ENCODE measurements around the gene SEMA3F. TPM values are rescaled to one million over a fixed set of nuclear protein-coding genes. Genes with fewer than 3 reads are reported as not detected.

Gene SEMA3F
- total RNA-seq, 1 donor from 2014 or later: 0.22 TPM

- intact Hi-C loops (cut with micrococcal nuclease): loop anchor here (5.0 kb wide), 1 partner anchor 372 kb away; the partner anchor contains the start of gene TRAIP
Measured at GRCh38 chr3:50229490-50229889, 74.4 kb downstream of the SEMA3F start.

DNA sequence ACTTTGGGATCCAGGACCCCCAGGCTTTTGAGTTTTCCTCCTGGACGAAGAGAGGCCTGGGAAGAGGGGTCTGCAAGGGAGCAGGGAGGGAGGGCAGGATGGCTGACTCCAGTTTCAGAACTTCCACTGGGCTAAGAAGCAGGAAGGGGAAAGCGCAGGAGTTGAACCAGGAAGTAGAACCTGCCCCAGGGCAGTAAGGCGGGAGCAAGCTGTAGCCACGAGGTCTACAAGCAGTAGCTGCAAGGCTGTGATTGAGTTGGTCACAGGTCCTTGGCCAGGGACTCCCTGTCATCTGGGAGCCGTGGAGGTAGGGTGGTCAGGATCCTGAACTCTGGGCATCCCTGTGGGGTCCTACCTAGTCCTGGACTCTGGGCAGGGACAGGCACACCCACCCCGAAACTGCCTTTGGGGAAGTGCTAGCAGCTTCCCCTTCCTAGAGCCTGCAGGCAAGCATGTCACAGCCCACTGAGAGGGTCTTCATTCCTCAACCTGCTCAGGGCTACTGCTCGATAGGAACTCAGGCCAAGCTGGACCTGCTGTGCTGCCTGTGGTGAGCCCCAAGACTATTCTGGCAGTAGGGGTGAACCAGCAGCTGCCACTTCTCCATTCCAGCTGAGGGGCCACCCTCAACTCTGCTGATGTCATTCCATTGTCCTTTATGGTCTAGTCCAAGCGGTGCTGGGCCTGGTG lies 75.1 kb downstream of the SEMA3F start:
- intact Hi-C loops (cut with micrococcal nuclease): loop anchor here (10.0 kb wide), 1 partner anchor 1155 kb away; the partner anchor contains the start of gene MANF

GRCh38 chr3:50230794-50231125 lies 75.6 kb downstream of the SEMA3F start:
- intact Hi-C loops (cut with micrococcal nuclease): loop anchor here (10.0 kb wide), 1 partner anchor 1154 kb away; the partner anchor contains the start of gene MANF

DNA sequence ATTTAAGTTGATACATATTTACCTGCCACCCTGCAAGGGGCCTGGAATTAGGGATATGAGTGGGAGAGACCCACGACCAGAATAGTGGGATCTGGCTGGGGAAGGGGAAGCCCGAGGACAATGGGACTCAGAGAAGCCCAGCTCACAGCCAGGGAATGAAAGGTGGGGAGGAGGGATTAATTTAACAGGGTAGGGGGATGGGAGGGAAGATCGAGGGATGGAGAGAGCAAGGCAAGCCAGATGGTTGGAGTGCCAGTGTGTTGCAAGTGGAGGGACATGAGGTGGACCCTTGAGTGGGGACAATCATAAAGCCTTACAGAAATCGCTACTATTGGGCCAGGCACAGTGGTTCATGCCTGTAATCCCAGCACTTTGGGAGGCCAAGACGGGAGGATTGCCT lies 76.5 kb downstream of the SEMA3F start:
- intact Hi-C loops (cut with micrococcal nuclease): loop anchor here (10.0 kb wide), 1 partner anchor 1153 kb away; the partner anchor contains the start of gene MANF

DNA sequence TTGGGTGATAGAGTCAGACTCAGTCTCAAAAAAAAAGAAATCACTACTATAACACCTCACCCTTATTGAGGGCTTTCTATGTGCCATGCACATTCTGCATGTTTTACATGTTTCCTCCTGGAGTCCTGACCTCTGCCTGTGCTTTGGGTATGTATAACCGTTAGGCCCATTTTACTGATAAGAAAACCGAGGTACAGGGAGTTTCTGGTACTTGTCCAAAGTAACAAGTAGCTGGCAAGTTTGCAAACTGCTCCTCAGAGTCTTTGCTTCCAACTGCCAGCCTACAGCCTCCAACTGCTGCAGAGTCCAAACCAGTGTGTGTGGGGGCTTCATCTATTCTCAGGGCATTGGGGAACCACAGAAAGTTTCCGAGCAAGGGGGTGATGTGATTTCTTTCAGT lies 77.2 kb downstream of the SEMA3F start:
- intact Hi-C loops (cut with micrococcal nuclease): loop anchor here (10.0 kb wide), 1 partner anchor 1152 kb away; the partner anchor contains the start of gene MANF

DNA sequence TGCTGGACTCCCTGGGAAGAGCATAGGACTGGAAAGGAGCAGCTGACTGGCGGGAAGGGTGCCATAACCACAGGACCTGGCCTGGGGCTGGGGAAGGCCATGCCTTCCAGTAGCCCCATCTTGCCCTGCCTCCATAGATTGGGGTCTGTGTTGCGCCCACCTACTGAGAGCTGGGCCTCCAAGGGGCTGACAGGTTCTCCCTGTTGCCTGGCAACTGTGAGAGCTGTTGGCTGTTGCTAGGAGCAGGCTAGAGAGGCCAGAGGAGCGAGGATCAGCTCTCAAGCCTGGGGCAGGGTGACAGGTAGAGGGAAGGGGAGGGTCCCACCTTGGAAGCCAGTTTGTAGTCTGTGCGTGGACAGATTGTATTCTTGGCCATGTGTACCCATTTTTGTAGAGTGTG lies 78.1 kb downstream of the SEMA3F start:
- intact Hi-C loops (cut with micrococcal nuclease): loop anchor here (10.0 kb wide), 1 partner anchor 1152 kb away; the partner anchor contains the start of gene MANF

DNA sequence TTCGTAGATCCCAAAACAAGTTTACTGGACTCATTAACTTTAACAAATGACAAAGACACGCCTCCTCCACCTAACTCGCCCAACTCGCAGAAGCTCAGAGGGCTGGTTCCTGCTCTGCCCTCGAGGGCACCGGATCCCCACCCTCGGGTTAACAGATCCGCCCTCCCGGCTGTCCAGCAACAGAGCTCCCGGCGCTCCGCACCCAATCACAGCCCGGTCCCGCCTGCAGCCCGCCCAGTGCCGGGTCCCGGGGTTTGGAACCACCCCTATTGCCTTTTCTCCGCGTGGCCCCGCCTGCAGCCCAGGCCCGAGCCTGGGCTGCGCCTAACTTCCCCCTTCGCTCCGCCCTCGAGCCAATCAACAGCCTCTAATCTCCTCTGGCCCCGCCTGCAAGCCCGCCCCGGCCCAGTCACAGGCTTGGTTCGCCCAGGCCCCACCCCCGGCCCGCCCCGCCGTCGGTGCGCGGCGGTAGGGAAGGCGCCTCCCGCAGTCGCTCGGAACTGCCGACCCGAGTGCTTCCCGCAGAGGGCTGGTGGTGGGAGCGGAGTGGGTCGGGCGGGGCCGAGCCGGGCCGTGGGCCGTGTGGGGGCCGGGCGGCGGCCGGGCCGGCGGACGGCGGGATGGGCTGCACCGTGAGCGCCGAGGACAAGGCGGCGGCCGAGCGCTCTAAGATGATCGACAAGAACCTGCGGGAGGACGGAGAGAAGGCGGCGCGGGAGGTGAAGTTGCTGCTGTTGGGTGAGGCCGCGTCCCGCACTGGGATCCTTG lies 80.8 kb downstream of the SEMA3F start, which contains the start of gene GNAI2:
GNAI2 (plus strand) TSS at position 489 of the 768 bp plus-strand sequence; CDS start at position 621, 132 bp downstream.
- intact Hi-C loops (cut with micrococcal nuclease): loop anchor here (1.0 to 10.0 kb wide), 15 partner anchors 9 to 1707 kb away; partner anchors contain the start of genes CISH, GMPPB, HEMK1 and HYAL3

DNA sequence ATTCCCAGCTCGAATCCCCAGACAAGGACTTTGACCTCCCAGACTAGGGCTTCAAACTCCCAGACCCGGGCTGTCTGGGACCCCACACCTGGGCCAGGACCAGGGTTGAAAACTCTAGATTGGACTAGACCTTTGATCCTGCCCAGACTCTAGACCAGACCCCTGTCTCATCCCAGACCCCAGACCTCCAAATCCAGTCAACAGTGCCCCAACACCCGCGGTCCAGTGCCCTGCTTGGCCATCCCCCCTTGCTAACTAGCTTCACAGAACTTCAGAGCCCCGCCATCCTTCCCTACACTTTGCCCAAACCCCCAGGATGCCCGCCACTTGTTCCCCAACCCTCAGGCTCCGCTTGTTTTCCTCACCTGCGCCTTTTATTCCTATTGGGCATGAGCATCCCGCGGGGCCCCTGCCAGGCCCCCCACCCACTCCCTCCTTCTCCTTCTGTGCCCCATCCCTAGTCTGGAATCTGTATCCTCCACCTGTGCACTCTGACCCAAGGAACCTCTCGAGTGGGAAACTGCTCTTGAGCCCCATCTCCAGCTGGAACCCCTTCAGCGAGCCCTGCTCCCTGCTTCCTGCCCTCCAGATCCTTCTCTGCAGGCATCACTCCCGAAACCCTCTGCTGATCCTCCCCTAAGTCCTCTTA lies 81.5 kb downstream of the SEMA3F start:
- intact Hi-C loops (cut with micrococcal nuclease): loop anchor here (1.0 to 10.0 kb wide), 10 partner anchors 42 to 1436 kb away; partner anchors contain the start of genes CISH, GMPPB, HEMK1 and HYAL3

DNA sequence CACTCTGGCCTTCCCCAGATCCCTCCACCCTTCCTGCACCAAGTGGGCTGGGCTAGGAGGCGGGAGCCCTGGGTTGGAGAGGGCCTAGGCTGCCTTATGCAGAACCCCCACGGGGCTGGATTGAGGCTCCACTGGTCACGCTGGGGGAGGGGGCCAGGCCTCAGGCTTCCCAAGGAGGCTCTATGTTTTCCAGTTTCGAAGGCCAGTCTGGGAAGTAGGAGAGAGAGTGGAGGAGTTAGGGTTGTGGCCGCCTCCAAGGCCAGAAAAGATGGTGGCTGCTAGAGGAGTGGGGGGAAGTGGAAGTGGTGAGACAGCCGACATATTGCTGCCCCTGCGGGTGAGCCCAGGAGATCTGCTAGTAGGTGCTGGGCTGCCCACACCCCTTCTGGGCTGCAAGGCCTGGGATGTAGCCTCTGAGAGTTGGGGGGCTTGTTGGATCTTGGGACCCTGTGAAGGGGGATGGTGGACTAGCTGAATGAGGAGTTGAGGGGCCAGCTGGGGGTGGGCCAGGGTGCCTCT lies 82.1 kb downstream of the SEMA3F start:
- intact Hi-C loops (cut with micrococcal nuclease): loop anchor here (2.0 to 10.0 kb wide), 8 partner anchors 42 to 1435 kb away; partner anchors contain the start of genes CISH, GMPPB, IMPDH2 and INKA1

DNA sequence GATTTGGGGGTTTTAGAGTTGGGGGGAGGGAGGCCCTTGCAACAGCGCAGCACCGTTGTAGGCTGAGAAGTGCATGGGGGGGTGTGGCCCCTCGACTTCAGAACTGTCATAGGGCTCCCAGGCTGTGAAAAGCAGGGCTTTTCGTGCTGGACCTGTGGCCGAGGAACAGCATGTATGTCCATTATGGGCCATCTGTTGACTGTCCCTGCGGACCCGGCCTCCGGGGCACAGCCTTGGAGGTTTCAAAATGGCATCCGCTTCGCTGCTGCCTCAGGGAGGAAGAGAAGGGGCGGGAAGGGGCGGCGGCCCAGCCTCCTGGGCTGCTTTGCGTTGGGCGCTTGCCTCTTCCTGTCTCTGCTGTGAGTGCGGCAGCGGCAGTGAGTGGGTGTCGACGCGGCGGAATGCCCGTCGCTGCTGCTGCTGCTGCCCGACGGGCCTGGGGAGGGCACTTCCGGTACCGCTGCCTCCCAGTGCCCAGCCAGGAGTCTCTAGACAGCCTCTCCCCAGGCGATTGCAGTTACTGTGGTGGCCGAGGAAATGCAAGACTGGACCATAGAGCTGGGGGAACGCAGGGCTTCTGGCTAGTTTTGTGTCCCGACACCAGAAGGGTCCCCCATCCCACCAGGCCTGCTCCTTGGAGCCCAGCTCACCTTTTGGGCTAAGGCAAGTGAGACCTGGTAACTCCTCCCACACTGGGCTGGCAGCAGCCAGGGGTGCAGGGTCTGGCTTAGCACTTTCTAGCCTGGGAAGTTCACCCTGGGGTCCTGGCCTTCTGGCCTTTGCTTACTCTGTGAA lies 82.8 kb downstream of the SEMA3F start:
- intact Hi-C loops (cut with micrococcal nuclease): loop anchor here (1.0 to 10.0 kb wide), 9 partner anchors 22 to 1434 kb away; partner anchors contain the start of genes CISH, GMPPB, IMPDH2 and INKA1

GRCh38 chr3:50238549-50239026 lies 83.5 kb downstream of the SEMA3F start:
- intact Hi-C loops (cut with micrococcal nuclease): loop anchor here (1.0 to 10.0 kb wide), 7 partner anchors 22 to 1434 kb away; partner anchors contain the start of genes GMPPB, IMPDH2, INKA1 and MANF

Other genes with a start within 250 kb of the SEMA3F start
- 13.7 and 15.3 TPM in 2 replicates for gene MON1A, start 225.5 kb upstream of the SEMA3F start, total RNA-seq
- gene RBM6, start 215.2 kb upstream of the SEMA3F start, total RNA-seq: 112 and 114 TPM in 2 replicates
- gene RBM5, start 66.4 kb upstream of the SEMA3F start, total RNA-seq: 214 and 218 TPM in 2 replicates
- gene GNAT1, start 36.3 kb downstream of the SEMA3F start, total RNA-seq: not detected in 2 replicates
- not detected in 2 replicates for gene SLC38A3, start 49.9 kb downstream of the SEMA3F start, total RNA-seq
- 451 and 460 TPM in 2 replicates for gene GNAI2, start 80.9 kb downstream of the SEMA3F start, total RNA-seq
- gene SEMA3B, start 113.8 kb downstream of the SEMA3F start, total RNA-seq: 1.2 TPM in 2 replicates
- not detected in 2 replicates for gene LSMEM2, start 123.8 kb downstream of the SEMA3F start, total RNA-seq
- gene IFRD2, start 137.1 kb downstream of the SEMA3F start, total RNA-seq: 84.6 and 91.1 TPM in 2 replicates
- gene HYAL3, start 144.1 kb downstream of the SEMA3F start, total RNA-seq: 12.5 and 15.6 TPM in 2 replicates
- 28.3 and 30.8 TPM in 2 replicates for gene NAA80, start 144.1 kb downstream of the SEMA3F start, total RNA-seq
- gene HYAL1, start 148.2 kb downstream of the SEMA3F start, total RNA-seq: 0.29 and 0.32 TPM in 2 replicates
- gene HYAL2, start 167.4 kb downstream of the SEMA3F start, total RNA-seq: 6.5 and 7.9 TPM in 2 replicates
- 23.1 and 25.7 TPM in 2 replicates for gene TUSC2, start 172.9 kb downstream of the SEMA3F start, total RNA-seq
- gene RASSF1, start 185.5 kb downstream of the SEMA3F start, total RNA-seq: 70.3 and 70.4 TPM in 2 replicates
- 1.2 and 1.6 TPM in 2 replicates for gene ZMYND10, start 190.4 kb downstream of the SEMA3F start, total RNA-seq
- 42.3 and 51.8 TPM in 2 replicates for gene NPRL2, start 195.5 kb downstream of the SEMA3F start, total RNA-seq
- 44.4 and 45.6 TPM in 2 replicates for gene CYB561D2, start 195.5 kb downstream of the SEMA3F start, total RNA-seq
- gene TMEM115, start 204.2 kb downstream of the SEMA3F start, total RNA-seq: 23.1 and 23.3 TPM in 2 replicates